ENCODE measurements around the gene EDN2.

GRCh38 chr1:41478118-41478748 is 6.2 kb downstream of the EDN2 start:
- TF ChIP-seq CTCF (IDR thresholded peaks at IDR 0.05; ENCODE audit: low read depth, low read length, poor library complexity, severe bottlenecking) (no peak), EZH2phosphoT487 (IDR thresholded peaks at IDR 0.05; ENCODE audit: borderline replicate concordance, low read length) (no peak)

All from DOHH2 (cell line).